Large intestine (tissue), 3 donors: ENCODE results near the gene ZNF785. TPM values are rescaled to one million over a fixed set of nuclear protein-coding genes. Genes with fewer than 3 reads are reported as not detected.
A peak's percentile ranks its signal among the peaks of the same experiment; 100 is the strongest.

Experiments used
- DNase-seq, 2 donors: peaks; one replicate each; pipeline versions ENCODE4 v3.0.0 to v3.0.0-alpha.2; 2013
- H3K27ac ChIP-seq: one replicate; pipeline ENCODE4 v1.5.1; 2013; ENCODE audit warnings: low read length
- H3K27me3 ChIP-seq: 2 replicates; pipeline ENCODE4 v1.6.1; 2013; ENCODE audit warnings: low read length; ENCODE audit not compliant: control insufficient read depth, insufficient read depth
- H3K36me3 ChIP-seq: 2 replicates; pipeline ENCODE4 v1.6.1; 2013; ENCODE audit warnings: low read length; ENCODE audit not compliant: control insufficient read depth, insufficient read depth
- H3K4me1 ChIP-seq: one replicate; pipeline ENCODE4 v1.6.1; 2013; ENCODE audit warnings: low read length; ENCODE audit not compliant: control insufficient read depth, insufficient read depth
- H3K4me3 ChIP-seq: one replicate; pipeline ENCODE4 v1.5.1; 2013; ENCODE audit warnings: low read length
- H3K9me3 ChIP-seq: one replicate; pipeline ENCODE4 v1.6.1; 2013; ENCODE audit warnings: mild to moderate bottlenecking, low read depth, low read length, moderate library complexity; ENCODE audit not compliant: control insufficient read depth
- WGBS: methylation state at CpG from one replicate; pipeline ENCODE4 v1.1.5; 2013; ENCODE audit warnings: low lambda C conversion rate; ENCODE audit not compliant: insufficient coverage; 5-methylcytosine and 5-hydroxymethylcytosine counted together
- polyA plus RNA-seq: library from polyadenylated mRNA; unstranded; fragments of 120-200 nt; gene quantifications from one replicate; pipeline ENCODE4 v1.2.1, GENCODE V29; 2013

Gene ZNF785
- polyA plus RNA-seq, 1 donor: 22.7 TPM

- Histone ChIP-seq H3K27me3 (no peaks in the 10 kb centered on the region), H3K4me1 (peaks cover 7% of the 10 kb centered on the region), H3K4me3 (no peak overlapping the region), H3K9me3 (no peaks in the 10 kb centered on the region), H3K36me3 (no peaks in the 10 kb centered on the region), H3K27ac (no peak overlapping the region)
- DNase-seq: no peak
- no CpG with 5 or more reads among the region's 3 CpGs for WGBS
Measured at GRCh38 chr16:30620169-30620568, 34.7 kb upstream of the ZNF785 start.

- 37% methylated on average over 2 of the region's 5 CpGs for WGBS
- H3K36me3 ChIP-seq: no peaks in the 10 kb centered on the region
- H3K27me3 ChIP-seq: no peaks in the 10 kb centered on the region
- no peaks in the 10 kb centered on the region for H3K9me3 ChIP-seq
- peaks cover 7% of the 10 kb centered on the region for H3K4me1 ChIP-seq
- H3K27ac ChIP-seq: peak overlapping the region; percentile 50
- peak; percentile 36 to 61 for DNase-seq
- no peak overlapping the region for H3K4me3 ChIP-seq
Measured at GRCh38 chr16:30619638-30620037, 34.1 kb upstream of the ZNF785 start.

GRCh38 chr16:30619202-30619601 is 33.7 kb upstream of the ZNF785 start:
- WGBS: no CpG with 5 or more reads among the region's 4 CpGs
- Histone ChIP-seq H3K9me3 (no peaks in the 10 kb centered on the region), H3K27ac (peak overlapping the region; percentile 50), H3K27me3 (no peaks in the 10 kb centered on the region), H3K4me1 (peaks cover 7% of the 10 kb centered on the region), H3K36me3 (no peaks in the 10 kb centered on the region), H3K4me3 (no peak overlapping the region)
- no peak for DNase-seq

GRCh38 chr16:30615358-30616091 is 30.0 kb upstream of the ZNF785 start:
- Histone ChIP-seq H3K9me3 (no peaks in the 10 kb centered on the region), H3K4me3 (no peak overlapping the region), H3K27ac (no peak overlapping the region), H3K27me3 (no peaks in the 10 kb centered on the region), H3K4me1 (peaks cover 8% of the 10 kb centered on the region), H3K36me3 (no peaks in the 10 kb centered on the region)
- WGBS: no CpG with 5 or more reads among the region's 12 CpGs
- no peak for DNase-seq

GRCh38 chr16:30609926-30610839 is 24.7 kb upstream of the ZNF785 start, which contains the start of gene ZNF689:
TSS of gene ZNF689 (minus strand) at chr16:30610389. CDS start at chr16:30610041, 348 bp downstream.
- peaks cover 3% of the 10 kb centered on the region for H3K4me1 ChIP-seq
- peaks cover 15% of the 10 kb centered on the region for H3K36me3 ChIP-seq
- DNase-seq: peak; percentile 95 to 99
- H3K4me3 ChIP-seq: peak within 1 kb of the TSS; percentile 72
- peak within 1 kb of the TSS; percentile 90 for H3K27ac ChIP-seq
- H3K27me3 ChIP-seq: no peaks in the 10 kb centered on the region
- WGBS: no CpG with 5 or more reads among the region's 63 CpGs
- H3K9me3 ChIP-seq: no peaks in the 10 kb centered on the region

- peaks cover 7% of the 10 kb centered on the region for H3K4me1 ChIP-seq
- H3K36me3 ChIP-seq: peaks cover 24% of the 10 kb centered on the region
- no peaks in the 10 kb centered on the region for H3K27me3 ChIP-seq
- peak overlapping the region; percentile 72 for H3K4me3 ChIP-seq
- DNase-seq: peak; percentile 23 to 76
- WGBS: no CpG with 5 or more reads among the region's 40 CpGs
- no peaks in the 10 kb centered on the region for H3K9me3 ChIP-seq
- H3K27ac ChIP-seq: peak overlapping the region; percentile 90
Measured at GRCh38 chr16:30609002-30609925, 23.8 kb upstream of the ZNF785 start.

GRCh38 chr16:30606004-30606403 is 20.5 kb upstream of the ZNF785 start:
- no peaks in the 10 kb centered on the region for H3K9me3 ChIP-seq

GRCh38 chr16:30605158-30605557 is 19.7 kb upstream of the ZNF785 start:
- Histone ChIP-seq H3K36me3 (peaks cover 33% of the 10 kb centered on the region), H3K9me3 (no peaks in the 10 kb centered on the region), H3K4me3 (no peak overlapping the region), H3K27me3 (no peaks in the 10 kb centered on the region), H3K4me1 (peaks cover 8% of the 10 kb centered on the region), H3K27ac (no peak overlapping the region)
- WGBS: no CpG with 5 or more reads among the region's 15 CpGs
- DNase-seq: no peak

More at GRCh38 chr16:30606004-30606403, 20.5 kb upstream of the ZNF785 start:
- Histone ChIP-seq H3K27ac (no peak overlapping the region), H3K36me3 (peaks cover 33% of the 10 kb centered on the region), H3K27me3 (no peaks in the 10 kb centered on the region), H3K4me3 (no peak overlapping the region), H3K4me1 (peaks cover 10% of the 10 kb centered on the region)
- WGBS: no CpG with 5 or more reads among the region's 3 CpGs
- no peak for DNase-seq

- H3K27ac ChIP-seq: peak overlapping the region; percentile 33
- 100% methylated on average over 1 of the region's 49 CpGs for WGBS
Measured at GRCh38 chr16:30604316-30604947, 18.9 kb upstream of the ZNF785 start.

More at GRCh38 chr16:30604316-30604947, 18.9 kb upstream of the ZNF785 start:
- DNase-seq: no peak
- H3K4me1 ChIP-seq: peaks cover 8% of the 10 kb centered on the region
- no peaks in the 10 kb centered on the region for H3K27me3 ChIP-seq
- H3K9me3 ChIP-seq: no peaks in the 10 kb centered on the region
- peaks cover 33% of the 10 kb centered on the region for H3K36me3 ChIP-seq
- H3K4me3 ChIP-seq: no peak overlapping the region
